ENCODE data around the gene BICD2.

BICD2 gene

DNA sequence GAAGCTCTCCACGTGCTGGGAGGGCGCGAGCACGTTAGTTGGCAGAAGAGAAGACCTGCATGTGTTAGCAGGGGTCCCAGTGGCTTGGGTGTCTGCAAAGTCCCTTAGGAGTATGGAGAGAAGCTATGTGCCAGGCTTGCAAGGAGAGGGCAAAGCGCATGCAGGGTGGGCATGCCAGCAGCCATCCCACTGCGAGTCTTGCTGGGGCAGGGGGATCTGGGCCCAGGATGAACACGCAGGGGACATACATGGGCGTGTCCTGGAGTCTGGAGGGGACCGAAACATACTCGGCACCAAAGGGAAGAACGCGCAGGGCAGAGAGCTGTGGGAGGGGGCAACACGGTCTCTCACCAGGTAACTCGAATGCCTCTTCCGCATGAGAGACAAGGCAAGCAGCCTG is 51.1 kb downstream of the BICD2 start:
- Mint-ChIP-seq H3K4me3 (no peak overlapping the region), H3K27ac (no peak overlapping the region), H3K9me3 (no peaks in the 10 kb centered on the region), H3K36me3 (ENCODE audit: low read depth) (peaks cover 26% of the 10 kb centered on the region), H3K27me3 (ENCODE audit: low read depth, poor library complexity) (no peaks in the 10 kb centered on the region), H3K4me1 (no peaks in the 10 kb centered on the region)
- TF ChIP-seq, protein P1, sequence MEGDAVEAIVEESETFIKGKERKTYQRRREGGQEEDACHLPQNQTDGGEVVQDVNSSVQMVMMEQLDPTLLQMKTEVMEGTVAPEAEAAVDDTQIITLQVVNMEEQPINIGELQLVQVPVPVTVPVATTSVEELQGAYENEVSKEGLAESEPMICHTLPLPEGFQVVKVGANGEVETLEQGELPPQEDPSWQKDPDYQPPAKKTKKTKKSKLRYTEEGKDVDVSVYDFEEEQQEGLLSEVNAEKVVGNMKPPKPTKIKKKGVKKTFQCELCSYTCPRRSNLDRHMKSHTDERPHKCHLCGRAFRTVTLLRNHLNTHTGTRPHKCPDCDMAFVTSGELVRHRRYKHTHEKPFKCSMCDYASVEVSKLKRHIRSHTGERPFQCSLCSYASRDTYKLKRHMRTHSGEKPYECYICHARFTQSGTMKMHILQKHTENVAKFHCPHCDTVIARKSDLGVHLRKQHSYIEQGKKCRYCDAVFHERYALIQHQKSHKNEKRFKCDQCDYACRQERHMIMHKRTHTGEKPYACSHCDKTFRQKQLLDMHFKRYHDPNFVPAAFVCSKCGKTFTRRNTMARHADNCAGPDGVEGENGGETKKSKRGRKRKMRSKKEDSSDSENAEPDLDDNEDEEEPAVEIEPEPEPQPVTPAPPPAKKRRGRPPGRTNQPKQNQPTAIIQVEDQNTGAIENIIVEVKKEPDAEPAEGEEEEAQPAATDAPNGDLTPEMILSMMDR (IDR thresholded peaks at IDR 0.05), result no peak
- no peak for DNase-seq

DNA sequence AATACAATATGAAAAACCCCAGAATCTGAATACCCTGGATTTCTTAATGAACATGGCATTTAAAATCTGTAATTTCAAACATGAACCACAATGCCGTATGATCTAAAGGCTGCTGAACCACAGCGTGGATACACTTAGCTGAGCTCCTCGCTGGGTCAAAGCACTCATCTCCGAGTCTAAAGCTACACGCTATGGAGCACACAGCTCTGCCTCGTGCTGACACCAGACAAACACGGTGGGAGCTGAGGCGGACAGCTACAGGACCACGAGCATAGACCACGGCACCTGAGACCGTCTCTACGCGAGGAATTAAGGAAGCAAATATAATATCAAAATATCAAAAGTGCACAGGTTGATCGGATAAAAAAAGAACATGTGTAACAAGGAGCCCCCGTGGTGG is 51.9 kb downstream of the BICD2 start:
- no peak overlapping the region for H3K27ac Mint-ChIP-seq
- no peak overlapping the region for H3K4me3 Mint-ChIP-seq
- TF ChIP-seq, protein P1 (IDR thresholded peaks at IDR 0.05), result no peak
- no peaks in the 10 kb centered on the region for H3K9me3 Mint-ChIP-seq
- no peak for DNase-seq
- H3K27me3 Mint-ChIP-seq (ENCODE audit: low read depth, poor library complexity), result no peaks in the 10 kb centered on the region
- peaks cover 6% of the 10 kb centered on the region for H3K4me1 Mint-ChIP-seq
- H3K36me3 Mint-ChIP-seq (ENCODE audit: low read depth), result peaks cover 33% of the 10 kb centered on the region

DNA sequence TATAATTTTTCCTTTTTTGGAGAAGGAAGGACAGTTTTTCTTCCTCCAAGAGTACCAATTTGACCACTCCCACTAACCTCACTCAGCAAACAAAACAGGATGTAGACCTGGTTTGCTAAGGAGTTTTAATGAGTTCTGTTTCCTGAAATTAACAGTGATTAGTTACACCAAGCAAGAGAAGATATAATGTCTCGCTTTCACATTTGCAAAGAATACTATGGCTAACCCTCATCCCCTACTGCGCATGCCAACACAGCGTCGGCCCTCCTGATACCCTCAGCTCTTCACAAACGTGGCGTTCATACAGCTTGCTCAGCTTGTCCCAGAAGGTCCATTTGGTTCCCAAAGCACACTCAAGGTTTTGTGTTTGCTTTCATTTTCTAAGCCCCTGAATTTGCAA is 52.8 kb downstream of the BICD2 start:
- no peak for DNase-seq
- no peaks in the 10 kb centered on the region for H3K27me3 Mint-ChIP-seq (ENCODE audit: low read depth, poor library complexity)
- H3K27ac Mint-ChIP-seq, result peak overlapping the region; percentile 68
- H3K36me3 Mint-ChIP-seq (ENCODE audit: low read depth), result peaks cover 42% of the 10 kb centered on the region
- TF ChIP-seq, protein P1 (IDR thresholded peaks at IDR 0.05), result no peak
- no peak overlapping the region for H3K4me3 Mint-ChIP-seq
- H3K4me1 Mint-ChIP-seq, result peaks cover 13% of the 10 kb centered on the region
- H3K9me3 Mint-ChIP-seq, result no peaks in the 10 kb centered on the region

DNA sequence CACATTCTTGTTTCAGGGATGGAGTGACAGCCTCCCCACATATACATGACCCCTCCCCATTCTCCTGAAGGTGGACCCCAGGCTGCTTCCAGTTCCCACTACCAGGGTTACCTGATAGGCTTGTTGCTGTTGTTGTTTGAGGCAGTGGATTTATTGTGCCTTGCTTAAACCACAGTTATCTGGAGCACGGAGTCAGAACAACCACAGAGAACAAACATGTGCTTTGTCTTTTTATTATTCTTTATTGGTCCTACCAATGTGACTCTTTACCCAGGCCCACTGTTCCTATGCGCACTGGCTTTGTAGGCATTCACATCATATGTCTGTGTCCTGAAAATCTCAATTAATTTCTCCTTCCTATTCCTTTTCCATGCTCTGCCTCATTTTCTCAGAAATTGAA is 53.5 kb downstream of the BICD2 start:
- TF ChIP-seq, protein P1 (IDR thresholded peaks at IDR 0.05), result no peak
- DNase-seq, result no peak
- H3K27ac Mint-ChIP-seq, result peak overlapping the region; percentile 62

DNA sequence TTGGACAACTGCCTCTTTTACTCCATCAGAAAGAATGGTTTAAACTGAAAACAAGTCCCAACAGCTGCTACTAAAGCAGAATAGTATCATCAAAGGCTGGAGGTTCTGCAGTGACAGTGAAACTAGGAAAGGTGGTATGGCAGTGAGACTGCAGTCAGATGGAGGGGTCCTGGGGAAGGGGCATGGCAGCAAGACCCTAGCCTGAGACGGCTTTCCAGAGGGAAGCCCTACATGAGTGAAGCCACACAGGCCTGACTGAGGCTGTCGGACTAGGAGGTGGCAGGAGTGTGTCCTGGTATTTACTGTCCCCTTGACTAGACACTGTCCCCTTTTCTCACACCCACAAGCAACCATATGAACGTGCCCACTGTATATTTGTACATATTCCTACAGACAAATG is 54.3 kb downstream of the BICD2 start:
- H3K27me3 Mint-ChIP-seq (ENCODE audit: low read depth, poor library complexity), result no peaks in the 10 kb centered on the region
- DNase-seq, result no peak
- no peak overlapping the region for H3K4me3 Mint-ChIP-seq
- H3K4me1 Mint-ChIP-seq, result peaks cover 18% of the 10 kb centered on the region
- TF ChIP-seq, protein P1 (IDR thresholded peaks at IDR 0.05), result no peak
- peaks cover 56% of the 10 kb centered on the region for H3K36me3 Mint-ChIP-seq (ENCODE audit: low read depth)
- H3K27ac Mint-ChIP-seq, result no peak overlapping the region
- H3K9me3 Mint-ChIP-seq, result peaks cover 7% of the 10 kb centered on the region

More for the DNA sequence above, 53.5 kb downstream of the BICD2 start:
- H3K36me3 Mint-ChIP-seq (ENCODE audit: low read depth), result peaks cover 49% of the 10 kb centered on the region
- H3K4me1 Mint-ChIP-seq, result peaks cover 15% of the 10 kb centered on the region
- peaks cover 2% of the 10 kb centered on the region for H3K9me3 Mint-ChIP-seq
- no peaks in the 10 kb centered on the region for H3K27me3 Mint-ChIP-seq (ENCODE audit: low read depth, poor library complexity)
- H3K4me3 Mint-ChIP-seq, result no peak overlapping the region

DNA sequence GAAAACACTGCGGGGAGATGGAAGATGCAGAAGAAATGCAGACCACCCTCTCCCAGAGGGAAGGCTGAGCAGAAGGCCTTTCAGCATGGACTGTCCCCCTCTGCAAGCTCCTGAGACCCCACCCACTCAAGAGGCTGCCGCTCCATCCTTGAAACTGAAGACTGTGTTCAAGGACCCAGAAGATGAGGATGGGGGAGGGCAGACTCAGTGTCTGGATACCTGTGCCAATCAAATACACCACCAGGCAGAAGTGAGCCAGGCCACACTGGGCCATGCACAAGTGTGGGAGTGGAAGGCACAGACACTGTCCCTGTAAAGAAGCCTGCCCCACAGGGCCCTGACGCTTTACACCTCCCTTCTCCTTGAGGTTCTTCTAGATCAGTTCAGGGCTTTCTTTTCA is 54.7 kb downstream of the BICD2 start:
- DNase-seq, result no peak
- Mint-ChIP-seq H3K27me3 (ENCODE audit: low read depth, poor library complexity) (no peaks in the 10 kb centered on the region), H3K4me3 (no peak overlapping the region), H3K36me3 (ENCODE audit: low read depth) (peaks cover 60% of the 10 kb centered on the region), H3K4me1 (peaks cover 18% of the 10 kb centered on the region), H3K9me3 (peaks cover 7% of the 10 kb centered on the region), H3K27ac (no peak overlapping the region)
- TF ChIP-seq, protein P1 (IDR thresholded peaks at IDR 0.05), result no peak

Measured in nephron progenitor cell (in vitro differentiated cells).